ENCODE results near the gene VPS52.

The VPS52 gene

GRCh38 chr6:33208091-33208967 is 63.3 kb downstream of the VPS52 start, which contains the start of gene RING1:
Gene RING1 (plus strand): TSS chr6:33208500. CDS start chr6:33208823, 323 bp downstream.
- DNase-seq, result peak; percentile 77

- DNase-seq, result no peak
These were observed 64.1 kb downstream of the VPS52 start for GRCh38 chr6:33207552-33208090.

- no peak for DNase-seq
These were observed 64.7 kb downstream of the VPS52 start for GRCh38 chr6:33206864-33207551.

DNA sequence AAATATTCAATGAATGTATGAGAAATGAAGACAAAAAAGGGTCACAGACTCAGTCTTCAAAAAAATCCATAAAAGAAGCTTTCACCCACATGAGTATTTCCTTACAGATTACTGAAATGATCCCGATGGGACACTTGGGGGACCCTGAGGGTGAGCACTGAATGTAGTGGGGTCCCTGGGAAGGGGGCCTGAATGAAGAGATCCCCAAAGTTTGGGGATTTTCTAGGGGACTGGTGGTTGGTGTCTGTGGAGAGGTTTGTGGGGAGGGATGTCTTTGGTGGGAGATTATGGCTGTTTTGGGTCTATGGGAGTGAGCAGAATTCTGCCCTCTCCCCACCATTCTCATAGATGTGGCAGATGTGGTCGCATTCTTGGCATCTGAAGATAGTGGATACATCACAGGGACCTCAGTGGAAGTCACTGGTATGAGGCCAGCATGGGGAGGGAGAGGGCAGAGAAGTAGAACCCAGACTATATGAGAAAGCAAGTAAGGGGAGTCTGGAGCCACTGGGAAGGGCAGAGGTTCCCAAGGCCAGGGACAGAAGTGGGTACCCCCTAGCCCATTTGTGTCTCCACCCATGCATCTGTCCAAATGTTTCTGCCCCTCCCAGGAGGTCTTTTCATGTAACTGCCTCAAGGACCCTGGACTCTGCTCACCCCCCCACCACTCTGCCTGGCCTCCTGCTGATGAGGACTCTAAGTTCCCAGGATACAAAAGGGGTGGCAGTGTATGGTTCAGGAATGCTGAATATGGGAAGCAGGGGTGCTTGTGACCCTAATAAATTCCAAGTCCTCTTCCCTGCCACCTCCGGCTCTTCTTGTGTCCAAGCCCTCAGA is 65.4 kb downstream of the VPS52 start:
- no peak for DNase-seq

- DNase-seq, result no peak
These were observed 66.3 kb downstream of the VPS52 start for GRCh38 chr6:33205191-33206026.

- DNase-seq, result peak; percentile 86
These were observed 67.1 kb downstream of the VPS52 start, which contains the start of gene HSD17B8 for GRCh38 chr6:33204415-33205190. Gene HSD17B8 (plus strand): TSS chr6:33204655. CDS start chr6:33204669, 14 bp downstream.

DNA sequence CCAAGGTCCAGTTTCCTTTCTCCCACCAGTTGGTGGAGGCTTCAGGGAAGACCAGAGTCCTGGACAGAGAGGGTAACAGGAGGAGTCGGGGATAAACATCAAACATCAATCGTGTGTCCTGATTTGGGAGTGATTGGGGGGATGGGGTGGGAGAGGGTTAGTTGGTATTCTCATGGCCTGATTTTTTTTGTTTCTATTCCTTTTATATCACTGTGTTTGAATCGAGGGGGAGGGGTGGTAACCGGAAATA is 67.6 kb downstream of the VPS52 start:
- DNase-seq, result no peak

DNA sequence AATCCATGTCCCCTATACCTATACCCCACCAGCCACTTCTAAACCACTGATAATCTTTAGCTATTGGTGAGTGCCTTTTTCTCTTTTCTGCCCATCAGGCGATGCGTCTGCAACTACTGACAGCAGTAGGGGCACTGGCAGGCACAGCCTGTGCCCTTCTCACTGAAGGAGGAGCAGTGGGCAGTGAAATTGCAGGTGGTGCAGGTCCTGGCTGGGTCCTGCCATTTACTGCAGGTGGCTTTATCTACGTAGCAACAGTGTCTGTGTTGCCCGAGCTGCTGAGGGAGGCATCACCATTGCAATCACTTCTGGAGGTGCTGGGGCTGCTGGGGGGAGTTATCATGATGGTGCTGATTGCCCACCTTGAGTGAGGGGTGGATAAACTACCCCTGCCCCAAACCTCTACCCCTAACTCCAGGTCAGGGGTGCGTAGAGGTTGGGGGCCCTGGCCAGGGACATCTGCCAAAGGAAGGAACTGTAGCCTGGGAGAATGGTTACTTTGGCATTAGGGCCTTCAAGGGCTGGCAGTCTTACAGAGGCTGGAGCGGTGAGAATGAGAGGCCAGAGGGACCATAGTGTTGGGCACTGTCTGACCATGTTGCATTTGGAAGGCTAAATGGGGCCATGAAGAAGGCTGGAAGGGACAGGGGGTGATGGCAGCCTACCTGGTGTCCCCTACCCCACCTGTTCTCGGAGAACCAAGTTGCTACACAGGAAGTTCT is 68.1 kb downstream of the VPS52 start:
- DNase-seq, result no peak

GRCh38 chr6:33202799-33203198 is 68.9 kb downstream of the VPS52 start:
- DNase-seq, result no peak

DNA sequence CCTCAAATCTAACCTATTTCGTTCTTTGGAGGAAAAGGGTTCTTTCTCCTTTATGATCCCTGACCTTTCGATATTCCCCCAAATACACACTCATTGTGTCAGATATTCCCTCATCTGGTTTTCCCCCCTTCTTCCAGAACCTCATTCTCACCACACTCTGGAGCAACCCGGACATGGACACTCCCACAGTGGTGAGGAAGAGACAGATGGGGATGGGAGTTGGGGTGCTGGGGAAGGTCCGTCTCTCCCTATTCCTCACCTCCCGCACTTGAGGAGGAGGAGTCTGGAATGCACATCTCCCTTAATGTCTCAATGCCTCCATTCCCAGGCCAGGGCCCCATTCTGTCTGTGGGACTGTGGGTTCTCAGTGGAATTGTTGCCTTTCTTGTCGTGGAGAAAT is 69.7 kb downstream of the VPS52 start:
- no peak for DNase-seq

- DNase-seq, result no peak
These were observed 70.5 kb downstream of the VPS52 start for GRCh38 chr6:33201147-33201545.
